ENCODE data around the gene CORO6.
"Not testable (repeated sequence)": the region's sequence is repeated elsewhere in the genome, so short reads cannot be mapped to it uniquely, and the experiment has no call there.

CORO6 gene

GRCh38 chr17:29622337-29623282 lies at the start of gene CORO6:
Gene CORO6 (minus strand): TSS chr17:29622912. CDS start chr17:29621421, 1,491 bp downstream.
- peak; percentile 54 for DNase-seq

DNA sequence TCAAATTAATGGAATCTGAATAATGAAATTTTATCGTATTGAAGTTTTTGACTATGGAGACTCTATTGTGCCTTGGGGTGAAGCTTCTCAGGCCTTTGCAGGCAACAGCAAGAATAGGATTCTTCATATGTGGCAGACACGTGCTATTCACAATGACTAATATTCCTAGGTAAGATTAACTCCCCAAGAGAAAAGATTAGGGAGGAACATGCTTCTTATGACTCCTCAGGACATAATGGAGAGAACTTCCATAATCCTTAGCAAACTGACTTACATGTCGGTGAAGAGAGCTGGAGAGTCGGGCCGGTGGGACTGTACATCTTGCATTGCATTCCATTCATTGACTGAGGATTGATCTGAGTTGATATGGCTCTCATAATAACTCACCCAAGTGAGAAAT lies 48.9 kb upstream of the CORO6 start:
- no peak for DNase-seq

GRCh38 chr17:29669266-29669665 lies 46.6 kb upstream of the CORO6 start:
- DNase-seq: no peak

DNA sequence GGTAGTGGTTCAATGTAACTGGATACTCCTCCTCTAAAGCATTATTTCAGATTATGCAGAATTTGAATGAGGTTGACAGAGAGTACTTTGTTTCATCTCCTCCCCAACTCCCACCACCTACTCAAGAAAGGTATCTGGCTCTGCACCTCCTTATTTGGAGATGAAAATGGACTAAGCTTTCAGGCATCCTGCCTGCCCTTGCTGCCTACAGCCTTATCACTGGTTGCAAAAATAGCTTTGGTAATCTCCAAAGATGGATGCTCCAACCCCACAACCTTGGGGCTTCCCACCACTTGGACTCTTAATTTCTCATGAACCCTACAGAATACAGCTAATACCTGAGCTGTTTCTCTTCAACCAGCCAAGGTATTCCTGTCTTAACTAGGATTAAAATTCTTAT lies 45.3 kb upstream of the CORO6 start:
- no peak for DNase-seq

DNA sequence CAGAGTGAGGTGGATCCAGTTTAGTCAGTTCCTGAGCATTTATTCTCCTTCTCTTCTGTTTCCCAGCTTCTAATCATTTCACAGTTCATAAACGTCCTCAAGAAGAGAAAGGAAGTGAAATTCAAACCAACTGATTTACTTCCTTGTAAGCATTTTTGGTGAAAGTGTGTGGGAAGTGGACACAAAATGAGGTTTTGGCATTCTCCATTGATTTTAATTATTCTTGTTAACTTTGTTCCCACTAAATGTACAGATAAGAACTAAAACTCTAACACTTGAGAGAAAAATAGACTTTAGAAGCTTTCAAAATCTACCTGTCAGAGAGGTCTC lies 42.7 kb upstream of the CORO6 start:
- DNase-seq: no peak

DNA sequence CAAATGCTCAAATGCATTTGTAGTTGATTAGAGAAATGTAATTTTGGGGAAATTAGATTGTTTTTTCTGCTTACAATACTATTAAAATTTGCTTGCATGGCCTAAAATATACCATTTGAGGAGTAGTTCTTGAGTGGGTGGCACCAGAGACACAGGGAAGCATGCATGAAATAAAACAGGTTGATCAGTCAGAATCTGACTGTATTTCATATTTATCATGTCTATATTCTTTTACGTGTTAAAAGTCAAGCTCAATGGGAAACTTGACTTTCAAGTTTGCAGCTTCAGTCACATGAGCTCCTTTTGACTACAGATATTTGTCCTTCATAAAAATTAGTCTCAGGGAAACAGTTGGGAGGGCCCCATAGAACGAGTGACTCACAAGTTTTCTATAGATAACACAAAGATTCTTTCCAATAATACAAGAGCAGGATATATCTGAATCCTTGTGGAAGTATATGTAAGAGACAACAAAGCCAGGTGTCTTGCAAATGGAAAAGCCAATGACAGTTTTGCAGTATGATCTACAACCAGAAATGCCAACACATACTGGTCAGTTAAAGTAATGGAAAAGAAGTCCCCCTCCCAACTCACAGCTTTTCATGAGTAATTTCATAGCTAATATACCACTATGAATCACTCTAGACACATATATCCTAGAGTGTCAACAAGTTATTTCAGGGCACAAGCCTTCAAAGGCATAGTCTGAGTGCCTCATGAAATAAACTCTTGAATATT lies 42.2 kb upstream of the CORO6 start:
- no peak for DNase-seq

DNA sequence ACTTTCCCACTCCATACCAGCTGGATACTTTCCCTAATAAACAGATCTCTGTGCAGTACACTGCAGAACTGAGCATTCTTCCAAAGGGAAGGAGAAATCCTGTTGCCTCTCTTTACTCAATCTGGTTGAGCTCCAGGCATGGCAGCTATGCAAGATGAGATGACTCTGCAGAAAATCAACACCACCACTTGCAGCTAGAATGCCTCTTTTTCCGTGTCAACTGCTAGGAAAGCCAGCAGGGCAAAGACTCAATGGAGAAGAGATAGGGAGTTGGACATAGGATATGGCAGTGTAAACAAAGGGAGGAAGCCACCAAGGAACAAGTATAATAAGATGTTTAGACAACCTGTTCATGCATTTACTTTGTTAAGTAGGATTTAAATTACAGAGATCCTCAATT lies 40.4 kb upstream of the CORO6 start:
- DNase-seq: no peak

- DNase-seq: no peak
Measured at GRCh38 chr17:29661213-29661612, 38.5 kb upstream of the CORO6 start.

DNA sequence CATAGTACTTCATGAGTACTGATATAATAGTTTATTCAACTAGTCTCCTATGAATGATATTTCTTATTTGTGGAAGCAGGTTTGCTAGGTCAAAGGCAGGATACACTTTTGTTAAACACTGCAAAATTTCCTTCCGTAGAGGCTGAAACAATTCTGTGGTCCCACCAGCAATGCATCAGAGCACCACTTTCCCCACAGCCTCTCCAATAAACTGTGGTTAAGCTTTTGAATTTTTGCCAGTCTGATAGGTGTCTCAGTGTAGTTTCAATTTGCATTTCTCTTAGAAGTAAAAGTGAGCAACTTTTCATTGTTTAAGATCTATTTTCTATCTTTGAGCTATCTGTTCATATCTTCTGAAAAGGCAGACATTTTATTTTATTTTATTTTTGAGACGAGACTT lies 36.4 kb upstream of the CORO6 start:
- no peak for DNase-seq

DNA sequence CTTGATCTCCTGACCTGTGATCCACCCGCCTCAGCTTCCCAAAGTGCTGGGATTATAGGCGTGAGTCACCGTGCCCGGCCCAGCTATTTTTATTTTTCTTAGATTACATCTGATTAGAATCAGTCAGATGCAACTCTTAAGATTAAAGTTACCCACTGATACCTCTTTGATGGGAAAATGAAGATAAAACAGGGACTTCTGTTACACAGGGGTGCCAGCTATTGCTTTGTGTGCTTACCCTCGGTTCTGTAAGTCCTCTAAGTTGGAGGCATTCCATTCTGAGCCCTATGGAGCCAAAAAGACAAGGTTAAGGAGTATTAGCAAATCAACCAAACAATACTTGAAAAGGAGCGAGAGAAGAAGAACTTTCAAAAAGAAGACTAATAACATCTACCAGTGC lies 32.6 kb upstream of the CORO6 start:
- no peak for DNase-seq

- DNase-seq: no peak
Measured at GRCh38 chr17:29653995-29654714, 31.4 kb upstream of the CORO6 start.

GRCh38 chr17:29652976-29653375 lies 30.3 kb upstream of the CORO6 start:
- DNase-seq: no peak

- DNase-seq: not testable (repeated sequence)
Measured at GRCh38 chr17:29651913-29652312, 29.2 kb upstream of the CORO6 start.

GRCh38 chr17:29650396-29650795 lies 27.7 kb upstream of the CORO6 start:
- no peak for DNase-seq

DNA sequence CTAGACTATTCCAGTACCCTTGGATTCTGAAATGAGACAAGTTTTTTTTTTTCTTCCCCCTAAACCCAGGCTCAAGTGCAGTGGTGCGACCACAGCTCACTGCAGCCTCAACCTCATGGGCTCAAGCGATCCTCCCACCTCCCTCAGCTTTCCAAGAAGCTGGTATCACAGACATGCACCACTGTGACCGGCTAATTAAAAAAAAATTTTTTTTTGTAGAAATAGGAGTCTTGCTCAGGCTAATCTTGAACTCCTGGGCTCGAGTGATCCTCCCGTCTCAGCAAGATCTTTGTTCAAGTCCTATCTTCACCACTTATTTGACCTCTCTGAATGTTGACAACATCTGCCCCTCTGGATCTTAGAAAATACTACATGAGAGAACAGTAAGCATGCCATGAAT lies 26.6 kb upstream of the CORO6 start:
- DNase-seq: no peak

DNA sequence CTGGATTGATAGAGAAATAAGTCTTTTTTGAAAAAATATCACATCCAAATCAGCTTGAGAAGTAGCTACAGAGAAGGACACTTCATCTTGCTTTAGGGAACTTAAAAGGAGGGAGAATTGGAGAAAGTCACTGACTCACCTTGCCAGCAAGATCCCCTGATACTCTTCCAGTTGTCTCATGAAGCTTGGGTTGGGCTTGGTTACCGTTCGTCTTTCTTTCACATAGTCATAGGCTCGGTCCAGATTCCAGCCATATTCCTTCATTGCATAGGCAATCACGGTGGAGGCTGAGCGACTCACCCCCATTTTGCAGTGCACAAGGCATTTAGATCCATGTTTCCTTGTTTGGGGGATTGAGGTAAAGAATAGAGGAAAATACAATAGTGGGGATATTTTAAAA lies 25.3 kb upstream of the CORO6 start:
- DNase-seq: no peak

DNA sequence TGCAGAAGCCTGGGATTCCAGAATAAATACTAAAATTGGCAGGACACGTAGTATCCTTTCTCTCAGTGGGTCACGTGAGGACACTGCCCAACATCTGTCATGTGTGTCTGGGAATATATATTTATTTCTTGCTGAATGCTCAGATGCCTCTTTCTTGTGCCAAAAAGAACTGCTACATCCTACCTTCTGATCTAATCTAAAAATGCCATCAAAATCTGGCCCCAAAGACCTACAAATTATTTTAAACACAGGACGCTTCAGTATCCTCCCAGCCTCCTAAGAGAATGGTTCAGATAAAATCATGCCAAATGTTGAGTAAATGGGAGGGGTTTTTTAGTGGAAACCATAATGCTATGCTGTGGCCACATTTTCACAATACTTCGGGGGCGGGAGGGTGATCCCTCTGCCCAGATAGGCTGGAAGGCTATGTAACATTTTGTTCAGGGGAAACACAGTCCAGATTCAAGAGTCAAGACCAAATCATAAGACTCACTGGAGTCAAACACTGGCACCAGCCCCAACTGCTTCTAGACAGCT lies 22.9 kb upstream of the CORO6 start:
- DNase-seq: no peak

- no peak for DNase-seq
Measured at GRCh38 chr17:29643817-29644160, 21.1 kb upstream of the CORO6 start.

DNA sequence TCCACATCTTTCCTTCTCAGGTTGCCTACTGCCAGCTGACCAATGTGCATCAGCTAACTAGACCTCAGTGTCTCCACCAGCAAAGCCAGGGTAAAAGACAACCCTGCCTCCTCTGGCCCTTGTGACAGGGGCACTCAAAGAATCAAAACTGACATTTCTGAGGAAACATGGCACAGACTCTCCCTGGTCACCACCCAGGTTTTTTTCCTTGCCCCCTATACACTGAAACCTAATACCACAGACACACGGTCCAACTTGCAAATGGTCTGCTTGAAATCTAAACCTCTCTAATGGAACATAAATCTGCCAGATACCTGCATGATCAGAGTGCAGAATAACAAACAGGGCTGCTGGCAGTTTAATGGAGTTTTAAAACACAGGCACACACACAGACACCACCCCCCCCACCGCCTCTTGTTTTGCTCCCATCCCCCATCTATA lies 19.5 kb upstream of the CORO6 start:
- DNase-seq: no peak

DNA sequence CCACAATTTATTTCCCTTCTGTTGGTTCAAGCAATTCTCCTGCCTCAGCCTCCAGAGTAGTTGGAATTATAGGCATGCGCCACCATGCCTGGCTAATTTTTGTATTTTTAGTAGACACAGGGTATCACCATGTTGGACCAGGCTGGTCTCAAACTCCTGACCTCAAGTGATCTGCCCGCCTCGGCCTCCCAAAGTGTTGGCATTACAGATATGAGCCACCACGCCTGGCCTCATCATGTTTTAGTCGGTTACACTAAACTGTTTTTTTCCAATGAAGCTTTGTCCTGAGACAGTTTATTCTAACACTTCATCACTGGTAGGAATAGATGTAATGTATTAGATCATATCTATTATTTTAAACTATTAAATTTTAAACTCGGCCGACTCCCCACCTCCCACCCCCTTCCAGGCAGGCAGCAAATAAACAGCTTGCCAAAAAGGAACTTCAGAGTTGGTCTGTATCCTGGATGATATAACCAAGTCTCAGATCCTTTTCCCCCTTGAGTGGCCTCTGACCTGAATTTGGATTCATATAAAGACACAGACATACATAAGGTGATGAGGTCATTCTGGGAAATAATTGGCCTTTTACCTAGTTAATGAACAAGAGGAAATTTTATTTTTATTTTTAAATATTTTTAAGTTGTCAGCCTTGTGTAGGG lies 18.4 kb upstream of the CORO6 start:
- DNase-seq: no peak

DNA sequence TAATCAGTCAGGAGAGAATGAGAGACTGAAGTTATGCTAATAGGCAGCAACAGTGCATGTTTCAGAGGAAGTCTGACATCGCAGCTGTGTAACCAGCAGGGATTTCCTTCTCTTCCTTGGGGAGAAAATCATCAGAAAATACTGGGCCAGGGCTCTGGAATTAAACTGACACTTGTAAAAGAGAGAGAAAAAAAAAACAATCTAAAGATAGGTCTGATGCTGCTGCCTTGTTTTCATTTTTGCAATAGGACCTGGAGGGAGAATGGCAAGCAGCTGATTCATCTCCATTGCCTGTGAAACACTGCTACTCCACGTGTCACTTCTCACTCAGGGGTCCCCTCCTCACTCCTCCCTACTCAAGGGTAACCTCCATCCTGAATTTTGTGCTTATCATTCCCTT lies 17.7 kb upstream of the CORO6 start:
- DNase-seq: no peak

- no peak for DNase-seq
Measured at GRCh38 chr17:29633886-29634285, 11.2 kb upstream of the CORO6 start.

DNA sequence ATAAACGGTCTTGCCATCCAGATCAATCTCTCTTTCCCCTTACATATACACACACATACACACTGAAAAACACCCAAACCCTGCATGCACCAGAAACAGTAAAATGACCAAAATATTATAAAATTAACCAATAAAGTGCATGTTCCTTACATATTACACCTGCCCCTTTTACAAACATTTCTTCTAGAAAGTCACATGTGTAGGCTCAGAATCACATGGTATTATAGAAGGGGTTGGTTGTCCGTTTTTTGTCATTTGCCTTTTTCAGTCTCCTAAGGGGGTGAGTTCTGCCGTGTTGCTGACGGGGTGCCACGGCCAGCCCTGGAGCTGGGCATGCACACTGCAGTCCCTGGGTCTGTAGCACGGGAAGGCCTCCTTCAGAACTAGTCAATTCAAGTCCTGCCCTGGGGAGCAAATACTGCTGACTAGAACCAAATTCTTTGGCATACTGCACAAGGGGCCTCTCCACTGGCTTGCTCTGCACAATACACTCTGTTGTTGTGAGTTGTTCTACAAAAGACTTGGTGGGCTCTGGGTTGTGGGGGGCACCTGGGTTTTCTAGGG lies 8.0 kb upstream of the CORO6 start:
- DNase-seq: no peak
